HUES64 (cell line): ENCODE measurements around the gene RCCD1.
"Not testable (repeated sequence)": the region's sequence is repeated elsewhere in the genome, so short reads cannot be mapped to it uniquely, and the experiment has no call there.

Experiments used
- H3K27ac ChIP-seq: 2 replicates; pipeline ENCODE4 v1.7.0; 2013; ENCODE audit warnings: low read depth, low read length, inconsistent platforms
- H3K27me3 ChIP-seq: 2 replicates; pipeline ENCODE4 v1.6.1; 2013; ENCODE audit warnings: mild to moderate bottlenecking, low read length; ENCODE audit not compliant: insufficient read depth
- H3K36me3 ChIP-seq: 2 replicates; pipeline ENCODE4 v1.6.1; 2013; ENCODE audit warnings: mild to moderate bottlenecking, low read length; ENCODE audit not compliant: insufficient read depth
- H3K4me1 ChIP-seq: 2 replicates; pipeline ENCODE4 v1.6.1; 2013; ENCODE audit warnings: mild to moderate bottlenecking, low read length, moderate library complexity; ENCODE audit not compliant: insufficient read depth
- H3K4me3 ChIP-seq: 2 replicates; pipeline ENCODE4 v1.5.1; 2013; ENCODE audit warnings: mild to moderate bottlenecking, low read length, moderate library complexity
- H3K9ac ChIP-seq: 2 replicates; pipeline ENCODE4 v1.6.1; 2013; ENCODE audit warnings: mild to moderate bottlenecking, low read depth, low read length
- H3K9me3 ChIP-seq: 2 replicates; pipeline ENCODE4 v1.6.1; 2013; ENCODE audit warnings: low read depth, low read length; ENCODE audit not compliant: insufficient read depth
- WGBS: fragments of 150-250, 120-280 bp; methylation state at CpG from one replicate; pipeline ENCODE4 v1.1.7; 2013; ENCODE audit warnings: missing lambda C conversion rate; 5-methylcytosine and 5-hydroxymethylcytosine counted together

Gene RCCD1

DNA sequence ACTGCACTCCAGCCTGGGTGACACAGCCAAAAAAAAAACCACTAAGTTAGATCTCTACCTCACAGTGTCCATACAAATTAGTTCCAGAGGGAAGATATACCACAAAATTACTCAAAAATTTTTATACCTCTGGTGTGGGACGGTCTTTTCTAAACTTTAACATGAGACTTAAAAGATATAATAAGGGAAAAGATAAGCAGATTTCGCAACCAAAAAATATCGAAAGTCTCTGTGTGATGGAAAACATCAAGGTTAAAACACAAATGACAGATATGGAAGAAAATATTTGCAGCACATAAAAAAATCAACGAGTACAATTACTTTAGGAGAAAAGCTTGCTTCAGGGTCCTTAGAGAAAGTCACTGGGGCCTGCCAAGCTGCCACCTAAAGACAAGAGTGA lies 32.8 kb upstream of the RCCD1 start:
- Histone ChIP-seq H3K4me1 (peaks cover 2% of the 10 kb centered on the region; the same call in 1 of the 2 replicates), H3K27ac (no peak overlapping the region), H3K36me3 (peaks cover 16% of the 10 kb centered on the region; the same call in 1 of the 2 replicates), H3K9ac (no peak overlapping the region), H3K9me3 (no peaks in the 10 kb centered on the region), H3K27me3 (no peaks in the 10 kb centered on the region), H3K4me3 (no peak overlapping the region)
- WGBS: 96% methylated on average over 4 of the region's 4 CpGs

DNA sequence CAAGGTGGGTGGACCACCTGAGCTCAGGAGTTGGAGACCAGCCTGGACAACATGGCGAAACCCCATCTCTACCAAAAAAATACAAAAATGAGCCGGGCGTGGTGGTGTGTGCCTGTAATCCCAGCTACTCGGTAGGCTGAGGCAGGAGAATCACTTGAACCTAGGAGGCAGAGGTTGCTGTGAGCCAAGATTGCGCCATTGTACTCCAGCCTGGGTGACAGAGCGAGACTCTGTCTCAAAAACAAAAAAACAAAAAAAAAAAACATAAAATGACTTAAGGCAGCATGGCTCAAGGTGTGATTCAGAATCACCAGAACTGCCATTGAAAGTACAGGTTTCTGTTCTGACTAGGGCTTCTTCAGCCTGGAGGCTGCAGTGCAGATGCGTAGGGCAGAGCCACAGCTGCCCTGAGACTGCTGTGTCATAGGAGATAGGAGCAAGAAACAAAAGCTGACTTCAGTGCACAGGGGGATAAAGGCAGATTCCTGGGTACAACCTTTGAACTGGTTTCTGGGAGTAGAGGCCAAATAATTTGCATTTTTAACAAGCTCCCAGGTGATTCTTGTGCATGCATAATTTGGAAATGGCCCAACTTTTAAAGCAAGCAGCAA lies 31.9 kb upstream of the RCCD1 start:
- not testable (repeated sequence) for H3K4me1 ChIP-seq, H3K9ac ChIP-seq, H3K27ac ChIP-seq, H3K9me3 ChIP-seq, H3K4me3 ChIP-seq, H3K27me3 ChIP-seq
- WGBS: 92% methylated on average over 7 of the region's 7 CpGs
- H3K36me3 ChIP-seq: peaks cover 16% of the 10 kb centered on the region; the same call in 1 of the 2 replicates

DNA sequence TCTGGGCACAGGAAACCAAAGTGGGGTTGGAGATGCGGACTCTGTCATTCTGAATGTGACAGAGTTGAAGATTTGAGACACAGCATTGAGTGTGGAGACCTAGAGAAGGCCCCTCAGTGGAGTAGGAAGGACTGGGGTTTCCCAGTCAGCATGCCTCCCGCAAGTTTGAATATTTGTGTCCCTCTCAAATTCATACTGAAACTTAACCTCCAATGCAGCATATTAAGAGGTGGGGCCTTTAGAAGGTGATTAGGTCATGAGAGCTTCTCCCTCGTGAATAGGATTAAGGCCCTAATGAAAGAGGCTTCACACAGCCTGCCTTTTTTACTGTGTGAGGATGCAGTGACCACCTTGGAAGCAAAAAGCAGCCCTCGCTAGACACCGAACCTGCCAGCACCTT lies 30.3 kb upstream of the RCCD1 start:
- Histone ChIP-seq H3K9me3 (no peaks in the 10 kb centered on the region), H3K4me1 (peaks cover 2% of the 10 kb centered on the region; the same call in 1 of the 2 replicates), H3K27ac (no peak overlapping the region), H3K9ac (no peak overlapping the region), H3K27me3 (no peaks in the 10 kb centered on the region), H3K36me3 (peaks cover 13% of the 10 kb centered on the region; the same call in 1 of the 2 replicates), H3K4me3 (no peak overlapping the region)
- 89% methylated on average over 4 of the region's 5 CpGs for WGBS

DNA sequence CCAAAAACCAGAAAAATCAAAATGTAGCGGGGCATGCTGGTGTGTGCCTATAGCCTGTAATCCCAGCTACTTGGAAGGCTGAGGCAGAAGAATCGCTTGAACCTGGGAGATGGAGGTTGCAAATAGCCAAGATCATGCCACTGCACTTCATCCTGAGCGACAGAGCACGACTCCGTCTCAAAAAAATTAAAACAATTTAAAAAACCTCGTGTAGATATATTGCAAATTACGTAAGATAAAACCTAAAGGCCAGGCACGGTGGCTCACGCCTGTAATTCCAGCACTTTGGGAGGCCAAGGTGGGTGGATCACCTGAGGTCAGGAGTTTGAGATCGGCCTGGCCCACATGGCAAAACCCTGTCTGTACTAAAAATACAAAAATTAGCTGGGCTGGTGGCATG lies 27.9 kb upstream of the RCCD1 start:
- not testable (repeated sequence) for H3K27me3 ChIP-seq, H3K4me3 ChIP-seq, H3K4me1 ChIP-seq, H3K9me3 ChIP-seq, H3K27ac ChIP-seq, H3K36me3 ChIP-seq, H3K9ac ChIP-seq
- WGBS: 96% methylated on average over 10 of the region's 10 CpGs

DNA sequence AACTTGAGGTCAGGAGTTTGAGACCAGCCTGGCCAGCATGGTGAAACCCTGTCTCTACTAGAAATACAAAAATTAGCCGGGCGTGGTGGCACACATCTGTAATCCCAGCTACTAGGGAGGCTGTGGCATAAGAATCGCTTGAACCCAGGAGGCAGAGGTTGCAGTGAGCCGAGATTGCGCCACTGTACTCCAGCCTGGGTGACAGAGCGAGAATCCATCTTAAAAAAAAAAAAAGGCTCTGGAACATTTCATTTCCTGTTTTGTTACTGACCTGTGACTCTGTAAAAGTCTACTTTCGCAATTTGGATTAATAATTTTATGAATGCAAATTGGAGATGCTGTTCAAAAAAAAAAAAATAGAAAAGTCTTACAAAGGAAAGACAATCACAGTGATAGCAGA lies 26.6 kb upstream of the RCCD1 start:
- not testable (repeated sequence) for H3K9ac ChIP-seq, H3K4me1 ChIP-seq, H3K36me3 ChIP-seq, H3K4me3 ChIP-seq, H3K27ac ChIP-seq, H3K9me3 ChIP-seq, H3K27me3 ChIP-seq
- 96% methylated on average over 7 of the region's 7 CpGs for WGBS

DNA sequence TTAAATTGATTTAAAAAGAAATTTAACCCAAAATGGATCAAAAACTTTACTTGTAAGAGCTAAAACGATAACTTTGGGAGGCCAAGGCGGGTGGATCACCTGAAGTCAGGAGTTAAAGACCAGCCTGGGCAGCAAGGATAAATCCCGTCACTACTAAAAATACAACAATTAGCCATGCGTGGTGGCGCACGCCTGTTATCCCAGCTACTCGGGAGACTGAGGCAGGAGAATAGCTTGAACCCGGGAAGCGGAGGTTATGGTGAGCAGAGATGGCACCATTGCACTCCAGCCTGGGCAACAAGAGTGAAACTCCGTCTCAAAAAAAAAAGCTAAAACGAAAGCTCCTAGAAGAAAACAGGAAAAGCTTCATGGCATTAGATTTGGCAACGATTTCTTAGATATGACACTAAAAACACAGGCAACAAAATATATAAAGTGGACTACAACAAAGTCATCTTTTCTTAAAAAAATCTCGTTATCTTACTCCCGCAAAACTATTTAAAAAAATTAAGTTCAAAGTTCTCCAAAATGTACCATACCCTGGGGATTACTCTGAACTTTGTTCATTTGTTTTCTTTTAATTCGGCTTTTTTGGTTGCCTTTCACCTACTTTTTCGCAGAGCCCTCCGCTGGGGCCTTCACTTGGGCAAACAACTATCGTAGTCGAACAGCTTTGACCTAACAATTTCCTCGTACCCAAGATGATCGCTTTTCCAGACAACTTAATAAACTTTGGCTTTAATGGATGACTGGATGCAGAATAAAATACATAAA lies 25.3 kb upstream of the RCCD1 start:
- H3K27me3 ChIP-seq: peaks cover 15% of the 10 kb centered on the region
- H3K9ac ChIP-seq: no peak overlapping the region
- H3K27ac ChIP-seq: no peak overlapping the region
- H3K4me3 ChIP-seq: no peak overlapping the region
- 96% methylated on average over 21 of the region's 21 CpGs for WGBS
- no peaks in the 10 kb centered on the region for H3K36me3 ChIP-seq
- no peaks in the 10 kb centered on the region for H3K9me3 ChIP-seq
- no peaks in the 10 kb centered on the region; the same call in 1 of the 2 replicates for H3K4me1 ChIP-seq

DNA sequence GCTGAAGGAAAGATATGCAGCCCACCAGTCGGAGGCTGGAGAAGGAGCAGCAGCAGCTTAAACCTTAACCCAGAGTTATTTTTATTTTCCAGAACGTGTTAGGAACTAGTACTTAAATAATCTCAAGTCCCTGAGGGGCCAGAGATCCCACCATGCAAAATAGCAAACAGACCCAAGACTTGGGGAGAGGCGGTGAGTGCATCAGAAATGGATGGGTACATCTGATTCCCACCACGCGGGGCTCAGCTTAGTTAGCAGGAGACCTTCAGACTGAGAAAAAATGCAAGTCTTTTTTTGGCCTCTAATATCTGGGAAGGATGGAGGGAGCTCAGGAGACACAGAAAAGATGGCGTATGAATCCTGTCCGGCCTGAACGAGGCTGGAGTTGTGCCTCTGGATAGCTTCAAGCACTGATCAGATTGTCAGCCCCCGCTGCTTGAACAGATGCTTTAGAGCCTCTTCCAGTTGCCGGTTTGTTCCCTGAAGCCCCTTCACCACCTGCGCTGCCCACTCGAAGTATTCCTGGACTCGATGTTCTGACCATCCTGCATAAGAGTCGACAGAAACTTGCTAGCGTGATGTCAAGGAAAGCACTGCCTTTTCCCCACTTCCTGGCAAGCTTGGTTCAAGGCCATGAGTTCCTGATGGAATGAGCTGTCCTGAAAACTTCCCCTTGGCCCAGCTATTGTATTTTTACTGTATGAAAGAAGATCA lies 23.7 kb upstream of the RCCD1 start:
- H3K9me3 ChIP-seq: no peaks in the 10 kb centered on the region
- H3K27ac ChIP-seq: no peak overlapping the region
- H3K36me3 ChIP-seq: no peaks in the 10 kb centered on the region
- H3K27me3 ChIP-seq: peaks cover 15% of the 10 kb centered on the region
- no peaks in the 10 kb centered on the region; the same call in 1 of the 2 replicates for H3K4me1 ChIP-seq
- H3K4me3 ChIP-seq: peak overlapping the region; percentile 75; the same call in 1 of the 2 replicates
- H3K9ac ChIP-seq: no peak overlapping the region
- WGBS: 94% methylated on average over 15 of the region's 15 CpGs

DNA sequence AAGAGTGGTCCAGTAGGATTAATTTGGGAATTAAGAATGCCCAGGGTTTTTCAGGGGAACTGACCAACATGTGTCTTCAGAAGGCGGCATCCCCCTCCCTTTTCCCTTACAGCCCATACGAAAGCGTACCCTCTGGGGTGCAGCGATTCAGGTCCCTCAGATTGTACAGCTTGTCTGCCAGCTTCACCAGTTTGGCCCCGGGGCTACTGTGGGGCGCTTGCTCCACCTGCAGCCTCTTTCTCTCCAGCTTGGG lies 23.2 kb upstream of the RCCD1 start:
- H3K9ac ChIP-seq: no peak overlapping the region
- no peaks in the 10 kb centered on the region; the same call in 1 of the 2 replicates for H3K4me1 ChIP-seq
- peaks cover 15% of the 10 kb centered on the region for H3K27me3 ChIP-seq
- H3K9me3 ChIP-seq: no peaks in the 10 kb centered on the region
- H3K4me3 ChIP-seq: peak overlapping the region; percentile 75
- H3K36me3 ChIP-seq: peaks cover 3% of the 10 kb centered on the region
- WGBS: 43% methylated on average over 6 of the region's 6 CpGs
- H3K27ac ChIP-seq: no peak overlapping the region

DNA sequence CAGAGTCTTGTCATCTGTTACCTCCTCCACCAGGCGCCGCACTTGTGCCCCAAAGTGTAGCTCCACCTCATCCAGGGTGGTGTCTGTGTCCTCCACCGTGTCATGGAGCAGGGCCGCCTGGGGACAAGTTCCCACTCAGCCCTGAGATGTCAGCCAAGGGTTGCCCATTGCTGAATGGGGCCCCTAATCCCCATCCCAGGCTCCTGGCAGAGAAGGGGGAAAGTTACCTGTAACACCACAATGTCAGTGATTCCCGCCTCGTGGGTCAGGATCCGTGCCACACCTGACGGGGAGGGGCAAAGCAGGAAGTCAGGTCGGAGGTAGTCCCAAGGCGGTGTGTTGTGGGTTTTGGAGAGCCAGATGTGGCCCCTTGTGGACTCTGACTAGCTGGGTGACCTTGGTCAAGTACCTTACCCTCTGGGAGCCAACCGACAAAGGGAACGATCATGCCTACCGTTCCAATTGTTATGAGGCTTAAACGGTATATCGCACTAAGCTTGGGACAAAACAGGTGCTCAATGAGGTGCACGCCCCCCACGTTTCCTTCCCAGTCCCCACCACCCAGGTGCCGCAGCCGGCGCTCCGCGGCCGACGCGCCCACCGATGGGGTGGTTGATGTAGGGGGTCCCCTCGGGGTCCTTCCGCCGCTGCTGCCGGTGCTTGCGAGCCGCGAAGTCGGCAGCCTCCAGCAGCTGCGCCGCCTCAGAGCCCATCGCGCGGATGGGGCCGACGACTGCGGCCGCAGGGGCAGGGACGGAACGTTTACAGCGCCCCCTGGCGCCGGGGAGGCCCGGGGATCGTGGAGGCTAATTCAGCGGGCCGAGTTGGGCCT lies 22.6 kb upstream of the RCCD1 start, which contains the start of gene HDDC3:
TSS of gene HDDC3 (minus strand) at position 722 of the 832 bp plus-strand sequence. CDS start at position 713, 9 bp downstream.
- H3K4me1 ChIP-seq: no peaks in the 10 kb centered on the region; the same call in 1 of the 2 replicates
- H3K36me3 ChIP-seq: peaks cover 8% of the 10 kb centered on the region
- WGBS: under 1% methylated on average over 52 of the region's 52 CpGs
- peak within 1 kb of the TSS; percentile 64 for H3K9ac ChIP-seq
- no peaks in the 10 kb centered on the region for H3K9me3 ChIP-seq
- H3K27ac ChIP-seq: 0 out of 2 replicates have a peak within 1 kb of the TSS, but pooled peaks have one; percentile 16
- H3K4me3 ChIP-seq: peak within 1 kb of the TSS; percentile 75
- H3K27me3 ChIP-seq: peaks cover 15% of the 10 kb centered on the region

DNA sequence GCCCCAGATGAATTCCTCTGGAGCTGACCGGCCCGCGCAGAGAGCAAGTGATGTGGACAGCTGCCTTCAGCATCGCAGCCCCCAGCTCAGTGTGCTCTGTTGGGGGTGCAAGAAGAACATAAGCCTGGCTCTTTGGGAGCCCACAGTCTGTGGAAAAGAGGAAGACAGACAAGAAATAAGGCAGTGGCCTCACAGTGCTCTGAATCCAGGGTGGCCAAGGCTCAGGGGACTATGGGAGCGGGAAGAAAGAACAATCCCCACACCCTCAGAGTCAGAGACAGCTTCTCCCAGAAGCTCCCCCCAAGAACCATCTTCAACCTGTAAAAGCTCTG lies 22.1 kb upstream of the RCCD1 start:
- H3K27ac ChIP-seq: no peak overlapping the region
- peaks cover 11% of the 10 kb centered on the region for H3K36me3 ChIP-seq
- WGBS: 26% methylated on average over 5 of the region's 5 CpGs
- no peak overlapping the region for H3K9ac ChIP-seq
- H3K4me3 ChIP-seq: peak overlapping the region; percentile 75
- peaks cover 15% of the 10 kb centered on the region for H3K27me3 ChIP-seq
- H3K9me3 ChIP-seq: no peaks in the 10 kb centered on the region
- H3K4me1 ChIP-seq: no peaks in the 10 kb centered on the region; the same call in 1 of the 2 replicates
